ENCODE data around the gene MET.

The MET gene

DNA sequence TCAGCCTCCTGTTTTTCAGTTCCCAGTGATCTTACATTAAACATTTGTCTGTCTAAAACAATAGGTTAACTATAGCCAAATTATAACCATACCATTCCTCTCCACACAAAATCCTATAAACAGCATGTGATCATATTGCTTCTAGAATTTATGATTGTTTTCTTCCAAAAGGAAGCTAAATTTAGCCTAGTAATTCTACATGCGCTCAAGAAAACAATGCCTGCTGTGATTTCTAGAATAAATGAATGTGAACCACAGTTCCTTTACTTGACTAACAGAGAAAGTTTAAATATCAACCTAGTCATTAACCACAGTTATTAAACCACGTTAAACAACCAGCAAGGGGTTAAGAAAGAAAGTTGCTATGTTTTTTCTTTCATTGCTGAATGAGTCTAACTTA lies 26.4 kb downstream of the MET start:
- Histone ChIP-seq H3K27ac (ENCODE audit: low read depth, low read length, severe bottlenecking) (no peak overlapping the region), H3K36me3 (ENCODE audit: control insufficient read depth, insufficient read depth, low read length) (no peaks in the 10 kb centered on the region), H3K4me3 (ENCODE audit: extremely low read depth, insufficient read depth, low read length, poor library complexity, severe bottlenecking) (no peak overlapping the region), H3K9me3 (ENCODE audit: control insufficient read depth, low read length) (no peaks in the 10 kb centered on the region), H3K4me1 (ENCODE audit: control insufficient read depth, insufficient read depth, low read length, poor library complexity, severe bottlenecking) (no peaks in the 10 kb centered on the region)
- no CpG with 5 or more reads among the region's 2 CpGs for WGBS, 2 experiments (ENCODE audit: insufficient coverage in 2 of 2)

GRCh38 chr7:116698930-116699721 lies 27.1 kb downstream of the MET start:
- Histone ChIP-seq H3K27ac (ENCODE audit: low read depth, low read length, severe bottlenecking) (no peak overlapping the region), H3K4me3 (ENCODE audit: extremely low read depth, insufficient read depth, low read length, poor library complexity, severe bottlenecking) (no peak overlapping the region), H3K36me3 (ENCODE audit: control insufficient read depth, insufficient read depth, low read length) (no peaks in the 10 kb centered on the region), H3K4me1 (ENCODE audit: control insufficient read depth, insufficient read depth, low read length, poor library complexity, severe bottlenecking) (no peaks in the 10 kb centered on the region), H3K9me3 (ENCODE audit: control insufficient read depth, low read length) (no peaks in the 10 kb centered on the region)
- WGBS, 2 experiments (ENCODE audit: insufficient coverage in 2 of 2), result 92 to 95% methylated on average over 6 to 8 of the region's 12 CpGs

DNA sequence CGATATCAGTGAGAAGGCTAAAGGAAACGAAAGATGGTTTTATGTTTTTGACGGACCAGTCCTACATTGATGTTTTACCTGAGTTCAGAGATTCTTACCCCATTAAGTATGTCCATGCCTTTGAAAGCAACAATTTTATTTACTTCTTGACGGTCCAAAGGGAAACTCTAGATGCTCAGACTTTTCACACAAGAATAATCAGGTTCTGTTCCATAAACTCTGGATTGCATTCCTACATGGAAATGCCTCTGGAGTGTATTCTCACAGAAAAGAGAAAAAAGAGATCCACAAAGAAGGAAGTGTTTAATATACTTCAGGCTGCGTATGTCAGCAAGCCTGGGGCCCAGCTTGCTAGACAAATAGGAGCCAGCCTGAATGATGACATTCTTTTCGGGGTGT lies 27.7 kb downstream of the MET start:
- no peak overlapping the region for H3K27ac ChIP-seq (ENCODE audit: low read depth, low read length, severe bottlenecking)
- no peaks in the 10 kb centered on the region for H3K9me3 ChIP-seq (ENCODE audit: control insufficient read depth, low read length)
- no peak overlapping the region for H3K4me3 ChIP-seq (ENCODE audit: extremely low read depth, insufficient read depth, low read length, poor library complexity, severe bottlenecking)
- WGBS, 2 experiments (ENCODE audit: insufficient coverage in 2 of 2), result 87 to 100% methylated on average over 3 to 4 of the region's 6 CpGs
- H3K4me1 ChIP-seq (ENCODE audit: control insufficient read depth, insufficient read depth, low read length, poor library complexity, severe bottlenecking), result no peaks in the 10 kb centered on the region
- H3K36me3 ChIP-seq (ENCODE audit: control insufficient read depth, insufficient read depth, low read length), result no peaks in the 10 kb centered on the region

DNA sequence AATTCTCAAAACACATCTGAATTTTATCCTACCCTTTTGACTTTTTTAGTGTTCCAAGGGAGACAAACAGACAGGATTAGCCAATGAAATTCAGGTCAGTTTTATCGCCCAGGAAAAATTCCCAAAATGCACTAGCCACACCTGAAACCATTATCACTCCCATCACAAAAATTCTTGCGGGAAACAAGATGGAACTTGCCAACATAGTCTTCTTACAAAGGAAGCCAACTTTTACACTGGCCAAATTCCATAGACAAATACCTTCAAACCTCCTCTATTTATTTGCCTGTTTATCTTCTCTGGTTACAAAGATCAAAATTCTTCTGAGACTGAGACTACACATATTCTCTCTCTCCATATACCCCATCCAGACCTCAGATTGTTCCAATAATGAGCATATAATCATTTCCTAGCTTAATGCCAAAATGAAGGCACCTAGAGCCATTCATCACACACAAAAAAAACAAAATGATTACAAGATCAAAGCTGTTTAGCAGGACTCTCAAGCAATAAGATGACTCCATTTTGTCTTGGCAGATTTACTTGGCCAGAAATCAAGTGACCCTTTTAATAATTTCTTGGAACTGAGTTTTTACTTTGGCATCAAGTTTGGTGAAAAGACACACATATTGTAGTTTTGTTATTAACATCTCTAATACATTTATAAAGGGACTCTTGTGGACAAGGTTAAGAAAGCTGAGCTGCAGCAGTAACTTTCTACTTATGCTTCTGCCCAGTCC lies 30.2 kb downstream of the MET start:
- H3K27ac ChIP-seq (ENCODE audit: low read depth, low read length, severe bottlenecking), result no peak overlapping the region
- H3K9me3 ChIP-seq (ENCODE audit: control insufficient read depth, low read length), result no peaks in the 10 kb centered on the region
- H3K4me1 ChIP-seq (ENCODE audit: control insufficient read depth, insufficient read depth, low read length, poor library complexity, severe bottlenecking), result no peaks in the 10 kb centered on the region
- no peak overlapping the region for H3K4me3 ChIP-seq (ENCODE audit: extremely low read depth, insufficient read depth, low read length, poor library complexity, severe bottlenecking)
- H3K36me3 ChIP-seq (ENCODE audit: control insufficient read depth, insufficient read depth, low read length), result no peaks in the 10 kb centered on the region
- 78 to 89% methylated on average over 2 of the region's 2 CpGs for WGBS, 2 experiments (ENCODE audit: insufficient coverage in 2 of 2)

DNA sequence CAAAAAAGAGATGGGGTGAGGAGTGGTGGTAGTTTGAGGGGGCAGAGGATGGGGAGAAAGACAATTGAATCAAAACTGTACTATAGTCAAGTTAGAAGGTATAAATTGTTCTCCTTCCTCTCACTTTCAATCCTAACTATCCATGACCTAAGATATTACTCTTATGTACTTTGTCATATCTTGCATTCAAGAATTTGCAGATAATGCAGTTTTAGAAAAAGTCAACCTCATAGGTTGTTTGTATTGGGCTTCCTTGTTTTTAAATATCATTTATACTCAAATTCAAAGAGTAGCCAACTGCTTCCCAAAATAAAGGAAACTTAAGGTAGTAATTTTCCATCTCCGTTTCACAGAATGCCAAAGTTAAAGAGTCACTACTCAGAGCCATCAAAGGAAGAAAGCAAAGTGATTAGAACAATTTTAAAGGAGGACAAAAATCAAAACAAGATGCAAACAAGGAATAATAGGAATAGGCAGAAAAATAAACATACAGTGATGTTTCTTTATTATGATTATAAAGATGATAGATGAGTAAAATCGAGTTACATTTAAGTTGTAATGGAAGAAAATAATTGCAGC lies 32.7 kb downstream of the MET start:
- Histone ChIP-seq H3K27ac (ENCODE audit: low read depth, low read length, severe bottlenecking) (no peak overlapping the region), H3K4me1 (ENCODE audit: control insufficient read depth, insufficient read depth, low read length, poor library complexity, severe bottlenecking) (no peaks in the 10 kb centered on the region), H3K4me3 (ENCODE audit: extremely low read depth, insufficient read depth, low read length, poor library complexity, severe bottlenecking) (no peak overlapping the region), H3K36me3 (ENCODE audit: control insufficient read depth, insufficient read depth, low read length) (no peaks in the 10 kb centered on the region), H3K9me3 (ENCODE audit: control insufficient read depth, low read length) (no peaks in the 10 kb centered on the region)
- WGBS, 2 experiments (ENCODE audit: insufficient coverage in 2 of 2), result no CpG with 5 or more reads among the region's 2 CpGs

- no peaks in the 10 kb centered on the region for H3K9me3 ChIP-seq (ENCODE audit: control insufficient read depth, low read length)
These were observed 33.4 kb downstream of the MET start for GRCh38 chr7:116705419-116705818.

GRCh38 chr7:116706668-116707126 lies 34.7 kb downstream of the MET start:
- no peaks in the 10 kb centered on the region for H3K36me3 ChIP-seq (ENCODE audit: control insufficient read depth, insufficient read depth, low read length)
- no peak overlapping the region for H3K4me3 ChIP-seq (ENCODE audit: extremely low read depth, insufficient read depth, low read length, poor library complexity, severe bottlenecking)
- no peak overlapping the region for H3K27ac ChIP-seq (ENCODE audit: low read depth, low read length, severe bottlenecking)
- no peaks in the 10 kb centered on the region for H3K4me1 ChIP-seq (ENCODE audit: control insufficient read depth, insufficient read depth, low read length, poor library complexity, severe bottlenecking)
- no peaks in the 10 kb centered on the region for H3K9me3 ChIP-seq (ENCODE audit: control insufficient read depth, low read length)
- 50% methylated on average over 2 of the region's 3 CpGs; no CpG with 5 or more reads in 1 of the 2 experiments for WGBS, 2 experiments (ENCODE audit: insufficient coverage in 2 of 2)

More at GRCh38 chr7:116705419-116705818, 33.4 kb downstream of the MET start:
- Histone ChIP-seq H3K4me3 (ENCODE audit: extremely low read depth, insufficient read depth, low read length, poor library complexity, severe bottlenecking) (no peak overlapping the region), H3K36me3 (ENCODE audit: control insufficient read depth, insufficient read depth, low read length) (no peaks in the 10 kb centered on the region), H3K27ac (ENCODE audit: low read depth, low read length, severe bottlenecking) (no peak overlapping the region), H3K4me1 (ENCODE audit: control insufficient read depth, insufficient read depth, low read length, poor library complexity, severe bottlenecking) (no peaks in the 10 kb centered on the region)

GRCh38 chr7:116707289-116707688 lies 35.3 kb downstream of the MET start:
- no peak overlapping the region for H3K4me3 ChIP-seq (ENCODE audit: extremely low read depth, insufficient read depth, low read length, poor library complexity, severe bottlenecking)
- no peaks in the 10 kb centered on the region for H3K4me1 ChIP-seq (ENCODE audit: control insufficient read depth, insufficient read depth, low read length, poor library complexity, severe bottlenecking)
- H3K36me3 ChIP-seq (ENCODE audit: control insufficient read depth, insufficient read depth, low read length), result no peaks in the 10 kb centered on the region
- no CpG with 5 or more reads among the region's 3 CpGs for WGBS, 2 experiments (ENCODE audit: insufficient coverage in 2 of 2)
- no peaks in the 10 kb centered on the region for H3K9me3 ChIP-seq (ENCODE audit: control insufficient read depth, low read length)
- H3K27ac ChIP-seq (ENCODE audit: low read depth, low read length, severe bottlenecking), result no peak overlapping the region

- Histone ChIP-seq H3K9me3 (ENCODE audit: control insufficient read depth, low read length) (no peaks in the 10 kb centered on the region), H3K36me3 (ENCODE audit: control insufficient read depth, insufficient read depth, low read length) (no peaks in the 10 kb centered on the region), H3K27ac (ENCODE audit: low read depth, low read length, severe bottlenecking) (no peak overlapping the region), H3K4me1 (ENCODE audit: control insufficient read depth, insufficient read depth, low read length, poor library complexity, severe bottlenecking) (no peaks in the 10 kb centered on the region), H3K4me3 (ENCODE audit: extremely low read depth, insufficient read depth, low read length, poor library complexity, severe bottlenecking) (no peak overlapping the region)
- no CpG with 5 or more reads among the region's 1 CpG for WGBS, 2 experiments (ENCODE audit: insufficient coverage in 2 of 2)
These were observed 36.3 kb downstream of the MET start for GRCh38 chr7:116708248-116708647.

DNA sequence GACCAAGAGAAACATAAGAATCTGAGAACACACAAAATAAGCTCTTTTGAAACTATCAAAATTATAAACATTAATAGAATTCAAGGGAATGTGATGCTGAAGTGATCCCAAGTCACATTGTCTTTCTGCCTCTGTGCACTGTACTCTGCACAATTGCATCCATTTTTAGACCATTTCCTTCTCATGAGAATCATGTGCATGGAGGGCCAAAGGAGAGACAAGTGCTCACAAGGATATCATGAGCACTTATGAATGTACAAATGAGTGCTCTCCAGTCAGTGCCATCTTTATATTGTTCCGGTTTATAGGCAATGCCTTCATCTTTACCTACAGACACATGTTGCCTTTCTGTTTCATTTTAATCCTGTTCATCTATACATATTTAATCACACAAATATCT lies 36.9 kb downstream of the MET start:
- H3K4me1 ChIP-seq (ENCODE audit: control insufficient read depth, insufficient read depth, low read length, poor library complexity, severe bottlenecking), result no peaks in the 10 kb centered on the region
- H3K27ac ChIP-seq (ENCODE audit: low read depth, low read length, severe bottlenecking), result no peak overlapping the region
- no peak overlapping the region for H3K4me3 ChIP-seq (ENCODE audit: extremely low read depth, insufficient read depth, low read length, poor library complexity, severe bottlenecking)
- H3K36me3 ChIP-seq (ENCODE audit: control insufficient read depth, insufficient read depth, low read length), result no peaks in the 10 kb centered on the region
- H3K9me3 ChIP-seq (ENCODE audit: control insufficient read depth, low read length), result no peaks in the 10 kb centered on the region
- no CpG with 5 or more reads among the region's 1 CpG for WGBS, 2 experiments (ENCODE audit: insufficient coverage in 2 of 2)

- Histone ChIP-seq H3K27ac (ENCODE audit: low read depth, low read length, severe bottlenecking) (no peak overlapping the region), H3K4me3 (ENCODE audit: extremely low read depth, insufficient read depth, low read length, poor library complexity, severe bottlenecking) (no peak overlapping the region), H3K4me1 (ENCODE audit: control insufficient read depth, insufficient read depth, low read length, poor library complexity, severe bottlenecking) (no peaks in the 10 kb centered on the region), H3K36me3 (ENCODE audit: control insufficient read depth, insufficient read depth, low read length) (no peaks in the 10 kb centered on the region), H3K9me3 (ENCODE audit: control insufficient read depth, low read length) (no peaks in the 10 kb centered on the region)
- WGBS, 2 experiments (ENCODE audit: insufficient coverage in 2 of 2), result 90 to 93% methylated on average over 2 to 3 of the region's 4 CpGs
These were observed 37.3 kb downstream of the MET start for GRCh38 chr7:116709336-116709735.
